Cardiac fibroblast (primary cell): Measurements from ENCODE around the gene TPPP2.
"Not testable (repeated sequence)": the region's sequence is repeated elsewhere in the genome, so short reads cannot be mapped to it uniquely, and the experiment has no call there.

ENCODE experiments used
- DNase-seq, 2 donors: peaks; one replicate each; pipeline versions ENCODE4 v3.0.0 to v3.0.0-alpha.2; 2010; ENCODE audit warnings: low read depth in 2 of 2
- H3K4me3 ChIP-seq, 2 donors: replicated peaks in 1 of 2; 1 replicate in 1 of 2; 2 replicates in 1 of 2; pipeline ENCODE4 v1.5.1; 2011; ENCODE audit warnings: low read depth in 2 of 2, low read length in 2 of 2, mild to moderate bottlenecking in 2 of 2, moderate library complexity in 1 of 2
- TF ChIP-seq, protein P1 (sequence below): IDR thresholded peaks from one replicate; pipeline ENCODE4 v1.5.1; 2011; ENCODE audit warnings: low read depth, mild to moderate bottlenecking, low read length, inconsistent platforms

TPPP2 gene

DNA sequence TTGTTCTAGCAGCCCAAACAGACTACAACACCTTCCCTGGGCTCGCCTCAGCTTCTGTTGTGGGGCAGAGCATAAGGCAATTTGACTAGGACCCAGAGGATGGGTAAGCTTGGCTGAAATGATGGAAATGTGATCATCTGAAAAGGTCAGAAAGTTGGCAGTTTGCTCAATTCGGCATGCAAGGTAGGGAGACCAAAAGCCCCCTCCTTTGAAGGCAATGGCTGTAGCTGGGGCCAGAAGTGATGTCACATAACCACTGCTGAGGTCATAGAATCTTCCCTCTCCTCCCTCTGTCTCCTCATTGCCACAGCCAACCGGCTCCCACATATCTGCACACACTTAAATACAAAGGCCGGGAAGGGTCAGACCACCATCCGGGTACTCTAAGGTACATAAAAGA lies at the start of gene TPPP2:
Gene TPPP2, plus strand, starts transcription at position 301 of the 400 bp plus-strand sequence. CDS start 365 bp downstream, outside the sequence.
- TF ChIP-seq, protein P1, sequence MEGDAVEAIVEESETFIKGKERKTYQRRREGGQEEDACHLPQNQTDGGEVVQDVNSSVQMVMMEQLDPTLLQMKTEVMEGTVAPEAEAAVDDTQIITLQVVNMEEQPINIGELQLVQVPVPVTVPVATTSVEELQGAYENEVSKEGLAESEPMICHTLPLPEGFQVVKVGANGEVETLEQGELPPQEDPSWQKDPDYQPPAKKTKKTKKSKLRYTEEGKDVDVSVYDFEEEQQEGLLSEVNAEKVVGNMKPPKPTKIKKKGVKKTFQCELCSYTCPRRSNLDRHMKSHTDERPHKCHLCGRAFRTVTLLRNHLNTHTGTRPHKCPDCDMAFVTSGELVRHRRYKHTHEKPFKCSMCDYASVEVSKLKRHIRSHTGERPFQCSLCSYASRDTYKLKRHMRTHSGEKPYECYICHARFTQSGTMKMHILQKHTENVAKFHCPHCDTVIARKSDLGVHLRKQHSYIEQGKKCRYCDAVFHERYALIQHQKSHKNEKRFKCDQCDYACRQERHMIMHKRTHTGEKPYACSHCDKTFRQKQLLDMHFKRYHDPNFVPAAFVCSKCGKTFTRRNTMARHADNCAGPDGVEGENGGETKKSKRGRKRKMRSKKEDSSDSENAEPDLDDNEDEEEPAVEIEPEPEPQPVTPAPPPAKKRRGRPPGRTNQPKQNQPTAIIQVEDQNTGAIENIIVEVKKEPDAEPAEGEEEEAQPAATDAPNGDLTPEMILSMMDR, result no peak
- DNase-seq, result no peak
- no peak within 1 kb of the TSS for H3K4me3 ChIP-seq

DNA sequence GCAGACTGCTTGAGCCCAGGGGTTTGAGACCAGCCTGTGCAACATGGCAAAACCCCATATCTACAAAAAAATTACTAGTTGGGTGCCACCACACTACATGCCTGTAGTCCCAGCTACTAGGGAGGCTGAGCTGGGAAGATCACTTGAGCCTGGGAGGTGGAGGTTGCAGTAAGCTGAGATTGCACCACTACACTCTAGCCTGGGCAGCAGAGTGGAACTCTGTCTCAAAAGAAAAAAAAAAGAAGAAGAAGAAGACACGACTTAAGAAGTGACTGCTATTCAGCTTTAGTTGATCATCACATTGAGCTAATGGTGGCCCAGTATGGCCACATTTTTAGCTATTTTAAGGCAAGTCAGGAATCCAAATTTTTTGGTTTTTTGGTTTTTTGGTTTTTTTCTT lies 49.1 kb upstream of the TPPP2 start:
- no peak overlapping the region for H3K4me3 ChIP-seq
- TF ChIP-seq, protein P1, result no peak
- no peak for DNase-seq

DNA sequence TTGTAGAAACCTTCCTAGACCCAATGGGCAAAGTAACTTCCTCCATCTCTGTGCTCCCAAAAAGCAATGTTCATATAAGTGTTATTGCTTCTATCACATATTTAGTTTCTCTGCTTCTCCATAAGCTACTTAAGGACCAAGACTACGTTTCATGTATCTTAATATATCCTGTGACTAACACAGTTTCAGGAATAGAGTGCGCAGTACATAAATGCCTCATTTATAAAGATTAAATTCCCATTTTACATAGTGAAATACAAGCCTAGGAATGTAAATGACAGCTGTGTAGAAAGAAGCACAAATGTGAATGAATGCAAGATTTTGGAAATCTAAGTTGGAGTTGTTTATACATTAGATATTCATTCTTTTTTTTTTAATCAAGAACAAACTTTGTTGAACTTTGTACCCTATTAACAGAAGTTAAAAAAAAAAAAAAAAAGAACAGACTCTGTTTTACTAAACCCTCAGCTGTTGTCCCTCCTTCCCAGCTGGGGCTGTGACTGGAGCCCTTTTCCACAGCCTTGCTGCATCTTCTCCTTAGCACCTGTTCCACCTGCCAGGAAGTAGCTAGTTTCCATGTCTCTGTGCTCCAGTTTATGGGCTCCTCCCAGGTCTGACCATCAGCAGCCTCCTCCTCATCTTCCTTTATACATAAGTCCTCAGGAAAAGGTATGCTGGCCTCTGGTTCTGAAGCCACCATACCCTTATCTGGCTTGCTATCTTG lies 47.2 kb upstream of the TPPP2 start:
- no peak overlapping the region for H3K4me3 ChIP-seq
- DNase-seq, result no peak
- TF ChIP-seq, protein P1, result no peak

DNA sequence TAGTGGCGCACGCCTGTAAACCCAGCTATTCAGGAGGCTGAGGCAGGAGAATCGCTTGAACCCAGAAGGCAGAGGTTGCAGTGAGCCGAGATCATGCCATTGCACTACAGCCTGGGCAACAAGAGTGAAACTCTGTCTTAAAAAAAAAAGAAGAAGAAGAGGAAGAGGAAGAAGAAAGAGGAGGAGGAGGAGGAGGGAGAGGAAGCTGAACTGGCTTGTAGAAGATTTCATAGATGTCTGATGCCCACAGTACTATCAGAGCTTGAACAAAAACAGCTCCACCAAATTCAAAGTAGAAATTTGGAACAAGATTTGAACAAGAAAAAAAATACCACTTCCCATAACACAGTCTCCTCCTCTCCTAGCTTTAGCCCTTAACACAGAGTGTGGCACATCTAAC lies 44.4 kb upstream of the TPPP2 start:
- DNase-seq, H3K4me3 ChIP-seq: not testable (repeated sequence)

DNA sequence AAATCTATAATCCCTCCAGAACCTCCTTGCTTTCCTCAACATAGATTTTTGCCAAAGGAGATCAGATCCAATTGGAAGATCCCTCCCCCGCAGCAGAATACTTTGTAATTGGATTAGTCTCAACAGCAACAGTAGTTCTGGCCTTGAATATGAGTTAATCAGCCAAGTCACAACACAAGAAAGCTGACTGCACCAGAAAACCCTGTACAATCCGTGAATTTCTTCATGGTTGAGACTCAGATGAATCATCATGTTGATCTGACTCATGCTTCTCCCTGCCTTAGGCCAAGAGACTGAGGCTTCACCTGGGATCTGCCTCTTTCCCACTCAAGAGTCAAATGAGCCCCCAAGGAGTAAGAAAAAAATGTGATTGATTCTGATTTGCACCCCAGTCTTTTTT lies 43.2 kb upstream of the TPPP2 start:
- peak; percentile 92 to 95 for DNase-seq
- TF ChIP-seq, protein P1, result no peak
- H3K4me3 ChIP-seq, result no peak overlapping the region

DNA sequence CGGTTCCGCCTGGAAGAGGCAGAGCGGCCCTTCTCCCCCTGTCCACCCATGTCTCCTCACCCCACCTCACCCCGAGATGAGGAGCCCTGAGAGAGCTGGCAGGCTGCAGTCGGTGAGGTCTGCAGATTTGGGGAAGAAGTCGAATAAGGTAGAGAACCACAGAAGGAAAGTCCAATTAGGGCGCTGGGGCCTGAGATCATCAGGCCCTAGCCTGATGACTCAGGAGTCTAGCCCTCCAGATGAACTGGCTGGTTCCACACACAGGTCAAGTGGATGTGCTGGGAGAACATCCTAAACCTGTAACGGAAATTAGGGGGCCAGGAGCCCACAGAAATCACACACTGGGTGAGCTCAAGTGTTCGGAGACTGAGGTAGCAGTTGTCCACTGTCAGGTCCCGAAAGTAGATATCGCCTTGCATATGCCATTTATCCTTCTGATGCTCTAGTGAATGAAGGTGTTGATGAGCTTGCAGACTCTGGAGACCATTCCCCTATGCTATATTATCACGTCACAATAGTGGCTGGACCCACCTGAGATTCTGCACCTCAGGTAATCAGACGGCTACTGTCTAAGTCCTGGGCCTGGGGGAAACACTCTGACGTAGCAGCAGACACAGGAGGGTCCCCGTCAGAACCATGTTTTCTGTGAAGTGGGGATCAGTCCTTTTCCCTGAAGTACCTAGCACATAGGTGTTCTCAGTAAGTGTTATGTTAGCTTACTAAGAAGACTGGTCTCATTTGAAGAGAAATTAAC lies 41.1 kb upstream of the TPPP2 start:
- TF ChIP-seq, protein P1, result no peak
- H3K4me3 ChIP-seq, result peak overlapping the region in 1 of 2 donors; percentile 91
- DNase-seq, result no peak

DNA sequence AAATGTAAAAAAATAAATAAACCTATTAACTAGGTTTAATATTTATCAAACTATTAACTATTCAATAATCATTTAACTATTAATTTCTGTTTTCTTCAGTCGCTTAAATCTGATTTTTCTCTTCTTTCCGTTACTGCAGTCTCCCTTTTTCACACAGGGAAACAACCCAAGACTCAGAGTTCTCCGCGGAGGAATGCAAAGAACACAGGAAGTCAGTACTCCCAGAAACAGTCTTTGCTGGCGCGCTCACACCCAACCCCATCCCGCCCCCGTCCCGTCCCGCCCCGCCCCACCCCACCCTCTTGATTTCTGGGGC lies 40.6 kb upstream of the TPPP2 start:
- H3K4me3 ChIP-seq, result peak overlapping the region in 1 of 2 donors; percentile 91
- TF ChIP-seq, protein P1, result no peak
- DNase-seq, result no peak
